ENCODE measurements around the gene GPHB5.

GRCh38 chr14:63288853-63289252 is 29.9 kb downstream of the GPHB5 start:
- TF ChIP-seq, protein P1, sequence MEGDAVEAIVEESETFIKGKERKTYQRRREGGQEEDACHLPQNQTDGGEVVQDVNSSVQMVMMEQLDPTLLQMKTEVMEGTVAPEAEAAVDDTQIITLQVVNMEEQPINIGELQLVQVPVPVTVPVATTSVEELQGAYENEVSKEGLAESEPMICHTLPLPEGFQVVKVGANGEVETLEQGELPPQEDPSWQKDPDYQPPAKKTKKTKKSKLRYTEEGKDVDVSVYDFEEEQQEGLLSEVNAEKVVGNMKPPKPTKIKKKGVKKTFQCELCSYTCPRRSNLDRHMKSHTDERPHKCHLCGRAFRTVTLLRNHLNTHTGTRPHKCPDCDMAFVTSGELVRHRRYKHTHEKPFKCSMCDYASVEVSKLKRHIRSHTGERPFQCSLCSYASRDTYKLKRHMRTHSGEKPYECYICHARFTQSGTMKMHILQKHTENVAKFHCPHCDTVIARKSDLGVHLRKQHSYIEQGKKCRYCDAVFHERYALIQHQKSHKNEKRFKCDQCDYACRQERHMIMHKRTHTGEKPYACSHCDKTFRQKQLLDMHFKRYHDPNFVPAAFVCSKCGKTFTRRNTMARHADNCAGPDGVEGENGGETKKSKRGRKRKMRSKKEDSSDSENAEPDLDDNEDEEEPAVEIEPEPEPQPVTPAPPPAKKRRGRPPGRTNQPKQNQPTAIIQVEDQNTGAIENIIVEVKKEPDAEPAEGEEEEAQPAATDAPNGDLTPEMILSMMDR (IDR thresholded peaks at IDR 0.05), result no peak
- no peak for TF ChIP-seq SIN3A (IDR thresholded peaks at IDR 0.05; ENCODE audit: borderline replicate concordance, insufficient read depth, low read depth, low read length)

Measured in Panc1 (cell line).